C4-2B (cell line): ENCODE results near the gene ALDH1L2.
"Not testable (repeated sequence)": the region's sequence is repeated elsewhere in the genome, so short reads cannot be mapped to it uniquely, and the experiment has no call there.

Source experiments
- ZFX ChIP-seq: fragments of 450-650 bp; IDR thresholded peaks from 2 replicates; pipeline ENCODE4 v1.6.1; 2017
- TF ChIP-seq, protein P1 (sequence below): fragments of 450-650 bp; conservative IDR thresholded peaks from 2 replicates; pipeline ENCODE4 v1.5.1; 2017; ENCODE audit warnings: mild to moderate bottlenecking

DNA sequence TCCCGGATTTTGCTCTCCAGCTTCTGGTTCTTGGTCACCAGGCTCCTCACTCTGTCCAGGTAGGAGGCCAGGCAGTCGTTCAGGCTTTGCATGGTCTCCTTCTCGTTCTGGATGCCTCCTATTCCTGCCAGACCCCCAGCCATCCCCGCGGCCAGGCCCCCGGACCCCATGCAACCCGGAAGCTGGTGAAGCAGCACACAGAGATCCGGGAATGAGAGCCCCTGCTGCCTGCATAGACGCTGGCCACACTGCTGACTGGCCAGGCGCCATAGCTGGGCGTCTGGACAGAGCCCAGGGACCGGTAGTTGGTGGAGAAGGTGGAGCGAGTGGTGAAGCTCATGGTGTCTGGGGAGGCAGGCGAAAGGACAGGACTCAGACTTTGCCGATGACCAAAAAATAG lies 106.6 kb downstream of the ALDH1L2 start:
- TF ChIP-seq, protein P1, sequence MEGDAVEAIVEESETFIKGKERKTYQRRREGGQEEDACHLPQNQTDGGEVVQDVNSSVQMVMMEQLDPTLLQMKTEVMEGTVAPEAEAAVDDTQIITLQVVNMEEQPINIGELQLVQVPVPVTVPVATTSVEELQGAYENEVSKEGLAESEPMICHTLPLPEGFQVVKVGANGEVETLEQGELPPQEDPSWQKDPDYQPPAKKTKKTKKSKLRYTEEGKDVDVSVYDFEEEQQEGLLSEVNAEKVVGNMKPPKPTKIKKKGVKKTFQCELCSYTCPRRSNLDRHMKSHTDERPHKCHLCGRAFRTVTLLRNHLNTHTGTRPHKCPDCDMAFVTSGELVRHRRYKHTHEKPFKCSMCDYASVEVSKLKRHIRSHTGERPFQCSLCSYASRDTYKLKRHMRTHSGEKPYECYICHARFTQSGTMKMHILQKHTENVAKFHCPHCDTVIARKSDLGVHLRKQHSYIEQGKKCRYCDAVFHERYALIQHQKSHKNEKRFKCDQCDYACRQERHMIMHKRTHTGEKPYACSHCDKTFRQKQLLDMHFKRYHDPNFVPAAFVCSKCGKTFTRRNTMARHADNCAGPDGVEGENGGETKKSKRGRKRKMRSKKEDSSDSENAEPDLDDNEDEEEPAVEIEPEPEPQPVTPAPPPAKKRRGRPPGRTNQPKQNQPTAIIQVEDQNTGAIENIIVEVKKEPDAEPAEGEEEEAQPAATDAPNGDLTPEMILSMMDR: not testable (repeated sequence)
- TF ChIP-seq ZFX: not testable (repeated sequence)
